Measurements from ENCODE around the gene BCO1.

The BCO1 gene

DNA sequence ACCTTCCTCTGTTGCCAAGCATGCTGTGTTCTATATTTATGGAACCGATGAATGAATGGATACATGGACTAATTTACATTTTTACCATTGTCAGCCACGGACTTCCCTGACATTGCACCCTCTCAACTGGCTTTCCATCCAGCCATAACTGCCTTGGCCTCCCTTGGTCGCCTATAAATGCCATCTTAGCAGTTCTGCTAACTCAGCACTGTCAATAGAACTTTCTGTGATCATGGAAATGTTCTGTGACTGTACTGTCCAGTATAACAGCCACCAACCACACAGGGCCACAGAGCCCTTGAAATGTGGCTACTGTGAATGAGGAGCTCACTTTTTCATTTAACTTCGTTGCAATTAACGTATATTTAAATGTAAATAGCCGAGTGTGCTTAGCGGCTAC, 8.7 kb upstream of the BCO1 start:
- Histone ChIP-seq H3K79me1 (ENCODE audit: low read depth, low read length) (no peaks in the 10 kb centered on the region), H3K36me3 (replicated peaks in 1 of 2; ENCODE audit: control insufficient read depth in 2 of 2, insufficient read depth in 2 of 2, low read length in 2 of 2) (no peaks in the 10 kb centered on the region), H3K14ac (ENCODE audit: low read length) (no peak overlapping the region), H2BK5ac (ENCODE audit: low read length) (no peak overlapping the region), H3K4me2 (ENCODE audit: insufficient read depth, low read length, poor library complexity, severe bottlenecking) (no peak overlapping the region), H2BK12ac (ENCODE audit: low read length) (no peak overlapping the region), H3K27me3 (ENCODE audit: control insufficient read depth in 3 of 3, insufficient read depth in 3 of 3, low read depth in 1 of 3, low read length in 3 of 3) (peaks cover 0 to 12% (median 0%) of the 10 kb centered on the region in 3 experiments), H3K18ac (ENCODE audit: low read length) (no peak overlapping the region), H3K9ac (ENCODE audit: low read depth, low read length, poor library complexity) (no peak overlapping the region), H3K23ac (ENCODE audit: low read depth, low read length, poor library complexity) (no peak overlapping the region), H2BK15ac (ENCODE audit: low read length) (no peak overlapping the region), H3K4ac (ENCODE audit: low read length) (no peak overlapping the region), H3K27ac (replicated peaks; ENCODE audit: low read length) (no peak overlapping the region), H2BK120ac (ENCODE audit: low read depth, low read length) (no peak overlapping the region), H2AK5ac (ENCODE audit: low read depth, low read length) (no peak overlapping the region), H2AFZ (ENCODE audit: low read length) (no peak overlapping the region), H4K8ac (ENCODE audit: low read depth, low read length) (no peak overlapping the region), H3K9me3 (replicated peaks in 1 of 2; ENCODE audit: control insufficient read depth in 2 of 2, insufficient read depth in 1 of 2, low read depth in 1 of 2, low read length in 2 of 2) (no peaks in the 10 kb centered on the region), H3K4me3 (ENCODE audit: low read length in 2 of 2) (no peak overlapping the region), H4K91ac (ENCODE audit: low read depth, low read length, poor library complexity) (no peak overlapping the region), H3K4me1 (ENCODE audit: control insufficient read depth in 2 of 2, insufficient read depth in 1 of 2, low read depth in 1 of 2, low read length in 2 of 2) (no peaks in the 10 kb centered on the region)
- WGBS, 2 donors (ENCODE audit: extremely low coverage in 2 of 2, insufficient read length in 2 of 2, insufficient replicate concordance in 1 of 2) = no CpG with 5 or more reads among the region's 7 CpGs
- DNase-seq (ENCODE audit: low spot score) = no peak

DNA sequence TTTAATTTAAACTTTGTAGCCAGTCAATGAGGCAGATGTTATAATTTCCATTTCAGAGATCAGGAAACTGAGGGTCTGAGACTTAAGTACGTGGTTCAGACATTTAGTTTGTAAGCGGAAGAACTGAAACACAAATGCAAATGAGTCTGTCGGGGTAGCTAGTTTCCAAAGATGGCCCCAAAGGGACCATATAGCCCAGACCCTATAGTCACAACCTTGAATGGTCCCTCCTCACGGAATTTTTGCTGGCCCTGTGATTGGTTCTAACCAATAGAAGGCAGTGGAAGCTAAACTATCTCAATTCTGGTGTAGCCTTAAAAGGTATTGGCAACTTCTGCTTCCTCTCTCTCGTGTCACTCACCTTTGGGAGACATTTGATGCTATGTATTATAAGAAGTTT, 7.5 kb upstream of the BCO1 start:
- Histone ChIP-seq H3K23ac (ENCODE audit: low read depth, low read length, poor library complexity) (no peak overlapping the region), H4K8ac (ENCODE audit: low read depth, low read length) (no peak overlapping the region), H2AFZ (ENCODE audit: low read length) (no peak overlapping the region), H3K18ac (ENCODE audit: low read length) (no peak overlapping the region), H3K79me1 (ENCODE audit: low read depth, low read length) (no peaks in the 10 kb centered on the region), H3K4me3 (ENCODE audit: low read length in 2 of 2) (no peak overlapping the region), H4K91ac (ENCODE audit: low read depth, low read length, poor library complexity) (no peak overlapping the region), H3K9ac (ENCODE audit: low read depth, low read length, poor library complexity) (no peak overlapping the region), H3K4me2 (ENCODE audit: insufficient read depth, low read length, poor library complexity, severe bottlenecking) (no peak overlapping the region), H2BK5ac (ENCODE audit: low read length) (no peak overlapping the region), H3K14ac (ENCODE audit: low read length) (no peak overlapping the region), H3K27ac (replicated peaks; ENCODE audit: low read length) (no peak overlapping the region), H3K4me1 (ENCODE audit: control insufficient read depth in 2 of 2, insufficient read depth in 1 of 2, low read depth in 1 of 2, low read length in 2 of 2) (no peaks in the 10 kb centered on the region), H2BK12ac (ENCODE audit: low read length) (no peak overlapping the region), H2BK120ac (ENCODE audit: low read depth, low read length) (no peak overlapping the region), H3K4ac (ENCODE audit: low read length) (no peak overlapping the region), H3K27me3 (ENCODE audit: control insufficient read depth in 3 of 3, insufficient read depth in 3 of 3, low read depth in 1 of 3, low read length in 3 of 3) (peaks cover 0 to 9% (median 0%) of the 10 kb centered on the region in 3 experiments), H2BK15ac (ENCODE audit: low read length) (no peak overlapping the region), H2AK5ac (ENCODE audit: low read depth, low read length) (no peak overlapping the region), H3K9me3 (replicated peaks in 1 of 2; ENCODE audit: control insufficient read depth in 2 of 2, insufficient read depth in 1 of 2, low read depth in 1 of 2, low read length in 2 of 2) (no peaks in the 10 kb centered on the region), H3K36me3 (replicated peaks in 1 of 2; ENCODE audit: control insufficient read depth in 2 of 2, insufficient read depth in 2 of 2, low read length in 2 of 2) (no peaks in the 10 kb centered on the region)
- DNase-seq (ENCODE audit: low spot score) = no peak
- no CpG with 5 or more reads among the region's 5 CpGs for WGBS, 2 donors (ENCODE audit: extremely low coverage in 2 of 2, insufficient read length in 2 of 2, insufficient replicate concordance in 1 of 2)

- H3K36me3 ChIP-seq (replicated peaks in 1 of 2; ENCODE audit: control insufficient read depth in 2 of 2, insufficient read depth in 2 of 2, low read length in 2 of 2) = no peaks in the 10 kb centered on the region
- no peak overlapping the region for H2BK15ac ChIP-seq (ENCODE audit: low read length)
- no peak overlapping the region for H3K4me2 ChIP-seq (ENCODE audit: insufficient read depth, low read length, poor library complexity, severe bottlenecking)
- H3K4me1 ChIP-seq (ENCODE audit: control insufficient read depth in 2 of 2, insufficient read depth in 1 of 2, low read depth in 1 of 2, low read length in 2 of 2) = peaks cover 0 to 3% of the 10 kb centered on the region in 2 donors
- H3K4me3 ChIP-seq (ENCODE audit: low read length in 2 of 2) = no peak overlapping the region
- H3K9ac ChIP-seq (ENCODE audit: low read depth, low read length, poor library complexity) = no peak overlapping the region
- DNase-seq (ENCODE audit: low spot score) = no peak
- H3K4ac ChIP-seq (ENCODE audit: low read length) = no peak overlapping the region
- H3K18ac ChIP-seq (ENCODE audit: low read length) = no peak overlapping the region
- H4K8ac ChIP-seq (ENCODE audit: low read depth, low read length) = no peak overlapping the region
- H2BK120ac ChIP-seq (ENCODE audit: low read depth, low read length) = no peak overlapping the region
- no peak overlapping the region for H2AFZ ChIP-seq (ENCODE audit: low read length)
- H3K14ac ChIP-seq (ENCODE audit: low read length) = no peak overlapping the region
- no peak overlapping the region for H3K23ac ChIP-seq (ENCODE audit: low read depth, low read length, poor library complexity)
- H2BK12ac ChIP-seq (ENCODE audit: low read length) = no peak overlapping the region
- H3K27ac ChIP-seq (replicated peaks; ENCODE audit: low read length) = no peak overlapping the region
- WGBS, 2 donors (ENCODE audit: extremely low coverage in 2 of 2, insufficient read length in 2 of 2, insufficient replicate concordance in 1 of 2) = no CpG with 5 or more reads among the region's 8 CpGs
- peaks cover 0 to 9% (median 0%) of the 10 kb centered on the region in 3 experiments for H3K27me3 ChIP-seq (ENCODE audit: control insufficient read depth in 3 of 3, insufficient read depth in 3 of 3, low read depth in 1 of 3, low read length in 3 of 3)
- no peaks in the 10 kb centered on the region for H3K79me1 ChIP-seq (ENCODE audit: low read depth, low read length)
- H3K9me3 ChIP-seq (replicated peaks in 1 of 2; ENCODE audit: control insufficient read depth in 2 of 2, insufficient read depth in 1 of 2, low read depth in 1 of 2, low read length in 2 of 2) = no peaks in the 10 kb centered on the region
- no peak overlapping the region for H4K91ac ChIP-seq (ENCODE audit: low read depth, low read length, poor library complexity)
- no peak overlapping the region for H2AK5ac ChIP-seq (ENCODE audit: low read depth, low read length)
- H2BK5ac ChIP-seq (ENCODE audit: low read length) = no peak overlapping the region
These were observed 5.6 kb upstream of the BCO1 start for GRCh38 chr16:81232740-81233367.

DNA sequence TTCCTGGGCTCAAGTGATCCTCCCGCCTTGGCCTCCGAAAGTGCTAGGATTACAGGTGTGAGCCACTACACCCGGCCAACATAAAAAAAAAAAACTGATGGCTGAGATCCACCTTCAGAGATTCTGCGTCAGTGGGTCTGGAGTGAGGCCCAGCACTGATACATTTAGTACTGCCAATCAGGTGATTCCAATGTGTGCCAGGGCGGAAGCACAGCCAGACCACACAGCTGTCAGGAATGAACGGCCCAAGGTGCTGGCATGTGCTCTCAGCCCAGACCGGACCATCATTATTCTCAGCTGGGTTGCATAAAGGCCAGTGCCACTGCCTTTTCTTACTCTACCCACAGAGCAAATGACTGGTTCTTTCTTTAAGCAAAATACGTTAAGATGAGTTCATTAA, 1.2 kb upstream of the BCO1 start:
- Histone ChIP-seq H3K4me1 (ENCODE audit: control insufficient read depth in 2 of 2, insufficient read depth in 1 of 2, low read depth in 1 of 2, low read length in 2 of 2) (peaks cover 8 to 10% of the 10 kb centered on the region in 2 donors), H3K4me2 (ENCODE audit: insufficient read depth, low read length, poor library complexity, severe bottlenecking) (no peak overlapping the region), H3K27me3 (ENCODE audit: control insufficient read depth in 3 of 3, insufficient read depth in 3 of 3, low read depth in 1 of 3, low read length in 3 of 3) (peaks cover 0 to 6% (median 0%) of the 10 kb centered on the region in 3 experiments), H3K79me1 (ENCODE audit: low read depth, low read length) (no peaks in the 10 kb centered on the region), H3K4ac (ENCODE audit: low read length) (no peak overlapping the region), H4K8ac (ENCODE audit: low read depth, low read length) (no peak overlapping the region), H3K27ac (replicated peaks; ENCODE audit: low read length) (no peak overlapping the region), H3K9me3 (replicated peaks in 1 of 2; ENCODE audit: control insufficient read depth in 2 of 2, insufficient read depth in 1 of 2, low read depth in 1 of 2, low read length in 2 of 2) (no peaks in the 10 kb centered on the region), H3K36me3 (replicated peaks in 1 of 2; ENCODE audit: control insufficient read depth in 2 of 2, insufficient read depth in 2 of 2, low read length in 2 of 2) (no peaks in the 10 kb centered on the region), H2BK5ac (ENCODE audit: low read length) (no peak overlapping the region), H3K23ac (ENCODE audit: low read depth, low read length, poor library complexity) (no peak overlapping the region), H4K91ac (ENCODE audit: low read depth, low read length, poor library complexity) (no peak overlapping the region), H3K4me3 (ENCODE audit: low read length in 2 of 2) (no peak overlapping the region), H3K9ac (ENCODE audit: low read depth, low read length, poor library complexity) (no peak overlapping the region), H2BK15ac (ENCODE audit: low read length) (no peak overlapping the region), H3K18ac (ENCODE audit: low read length) (no peak overlapping the region), H2BK12ac (ENCODE audit: low read length) (no peak overlapping the region), H2BK120ac (ENCODE audit: low read depth, low read length) (no peak overlapping the region), H3K14ac (ENCODE audit: low read length) (no peak overlapping the region), H2AK5ac (ENCODE audit: low read depth, low read length) (no peak overlapping the region), H2AFZ (ENCODE audit: low read length) (no peak overlapping the region)
- no peak for DNase-seq (ENCODE audit: low spot score)
- no CpG with 5 or more reads among the region's 8 CpGs for WGBS, 2 donors (ENCODE audit: extremely low coverage in 2 of 2, insufficient read length in 2 of 2, insufficient replicate concordance in 1 of 2)
